Activated CD4-positive, alpha-beta memory T cell treated with anti-CD3 and anti-CD28 coated beads for 36 hours (primary cell): ENCODE data around the gene KLK3. TPM values are rescaled to one million over a fixed set of nuclear protein-coding genes. Genes with fewer than 3 reads are reported as not detected.

Experiments used
- total RNA-seq, 2 experiments: library from RNA; stranded (reverse); gene quantifications; one replicate each; pipeline ENCODE4 v1.2.3, GENCODE V29; 2021

KLK3 gene
- total RNA-seq, 2 experiments from 2014 or later: not detected

Other genes with a start within 250 kb of the KLK3 start
- gene SYT3, start 215.0 kb upstream of the KLK3 start, total RNA-seq: not detected
- gene C19orf81, start 205.5 kb upstream of the KLK3 start, total RNA-seq: under 1 TPM in 1 of 2 experiments, not detected in 1; 0.69 TPM
- gene SHANK1, start 135.1 kb upstream of the KLK3 start, total RNA-seq: not detected
- under 1 TPM; 0.41 to 0.71 TPM for gene CLEC11A, start 131.6 kb upstream of the KLK3 start, total RNA-seq
- gene GPR32, start 84.5 kb upstream of the KLK3 start, total RNA-seq: not detected
- not detected for gene ACP4, start 64.5 kb upstream of the KLK3 start, total RNA-seq
- gene KLK1, start 31.1 kb upstream of the KLK3 start, total RNA-seq: under 1 TPM; 0.59 to 0.73 TPM
- gene KLK15, start 21.3 kb upstream of the KLK3 start, total RNA-seq: not detected
- not detected for gene KLK2, start 18.5 kb downstream of the KLK3 start, total RNA-seq
- gene KLK4, start 56.5 kb downstream of the KLK3 start, total RNA-seq: not detected
- not detected for gene KLK5, start 98.1 kb downstream of the KLK3 start, total RNA-seq
- not detected for gene KLK6, start 114.7 kb downstream of the KLK3 start, total RNA-seq
- not detected for gene KLK7, start 129.0 kb downstream of the KLK3 start, total RNA-seq
- not detected for gene KLK8, start 146.7 kb downstream of the KLK3 start, total RNA-seq
- gene KLK10, start 164.8 kb downstream of the KLK3 start, total RNA-seq: not detected
- gene KLK11, start 171.7 kb downstream of the KLK3 start, total RNA-seq: not detected
- gene KLK12, start 180.1 kb downstream of the KLK3 start, total RNA-seq: not detected
- gene KLK13, start 210.2 kb downstream of the KLK3 start, total RNA-seq: not detected
- gene KLK14, start 228.0 kb downstream of the KLK3 start, total RNA-seq: under 1 TPM; 0.61 to 0.76 TPM